Stimulated activated CD4-positive, alpha-beta T cell treated with anti-CD3 and anti-CD28 coated beads, Interleukin-1b, Interleukin-23, amount 100 ng/mL, for 4 hours (primary cell): ENCODE data around the gene C16orf96.

Experiments
- DNase-seq, 2 donors: peaks; one replicate each; pipeline ENCODE4 v3.0.0-alpha.2; 2020; ENCODE audit warnings: low read depth in 2 of 2

The C16orf96 gene

GRCh38 chr16:4525634-4526277, 30.4 kb upstream of the C16orf96 start:
- no peak for DNase-seq

GRCh38 chr16:4529085-4530060, 26.8 kb upstream of the C16orf96 start:
- no peak for DNase-seq

GRCh38 chr16:4531811-4532210, 24.3 kb upstream of the C16orf96 start:
- no peak for DNase-seq

DNA sequence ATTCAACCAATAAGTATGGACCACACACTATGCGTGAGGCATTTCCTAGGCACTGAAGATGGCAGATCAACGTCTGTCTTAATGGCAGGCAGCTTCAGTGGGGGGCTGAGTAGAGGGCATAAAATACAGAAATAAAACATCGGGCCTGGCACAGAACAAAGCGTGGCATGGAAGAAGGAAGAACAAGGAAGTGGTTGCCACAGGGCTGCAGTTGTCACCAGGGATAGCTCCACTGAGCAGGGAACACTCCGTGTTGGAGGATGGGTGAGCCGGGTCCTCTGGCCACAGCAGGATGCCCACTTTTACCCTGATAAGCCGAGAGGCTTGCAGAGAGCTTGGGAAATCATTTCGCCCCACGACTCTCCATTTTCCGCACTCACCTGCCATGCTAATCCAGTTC, 23.9 kb upstream of the C16orf96 start:
- DNase-seq: no peak

- no peak for DNase-seq
Observed at GRCh38 chr16:4533490-4533889, 22.6 kb upstream of the C16orf96 start.

DNA sequence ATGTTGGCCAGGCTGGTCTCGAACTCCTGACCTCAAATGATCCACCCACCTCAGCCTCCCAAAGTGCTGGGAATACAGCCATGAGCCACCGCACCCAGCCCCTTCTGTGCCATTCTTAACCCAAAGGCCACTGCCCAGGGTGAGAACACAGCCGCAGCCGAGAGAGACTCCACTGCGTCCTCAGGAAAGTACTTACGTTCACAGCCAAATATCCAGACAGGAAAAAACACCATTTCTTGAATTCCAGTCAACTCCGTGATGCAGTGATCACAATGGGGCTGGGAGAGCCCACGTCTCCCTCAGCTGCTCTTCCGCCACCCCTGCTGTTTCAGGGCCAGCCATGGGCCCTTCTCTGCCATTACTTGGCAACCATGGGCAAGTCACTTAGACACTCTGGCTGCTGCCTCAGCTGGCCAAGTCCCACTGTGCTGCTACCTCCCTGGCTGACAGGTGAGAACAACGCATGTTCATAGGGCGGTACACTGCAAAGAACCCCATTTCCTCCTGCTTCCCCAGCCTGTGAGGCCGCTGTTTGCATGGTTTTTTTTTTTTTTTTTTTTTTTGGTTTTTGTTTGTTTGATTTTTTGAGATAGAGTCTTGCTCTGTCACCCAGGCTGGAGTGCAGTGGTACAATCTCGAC, 21.9 kb upstream of the C16orf96 start:
- DNase-seq: no peak

DNA sequence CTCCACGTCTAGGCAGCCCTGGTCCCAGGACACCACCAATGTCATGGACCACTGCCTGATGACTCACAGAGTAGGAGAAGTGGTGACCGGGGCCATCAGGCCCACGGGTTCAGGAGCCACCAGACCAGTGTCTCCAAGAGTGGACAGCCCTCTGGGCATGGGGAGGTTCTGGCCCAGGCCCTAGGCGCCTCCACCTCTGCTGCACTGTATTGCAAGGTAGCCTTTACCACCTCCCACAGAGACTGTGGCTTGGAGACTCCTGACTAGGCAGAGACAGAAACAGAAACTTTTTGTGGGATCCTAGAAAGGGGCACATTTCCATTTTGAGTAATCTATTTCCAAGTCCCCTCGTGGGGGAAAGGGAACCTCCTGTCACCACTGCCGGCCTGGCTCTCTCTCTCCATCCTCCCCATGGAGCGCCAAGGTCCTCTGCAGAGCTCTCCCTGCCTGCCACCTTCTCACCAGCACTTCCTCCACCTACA, 20.5 kb upstream of the C16orf96 start:
- no peak for DNase-seq

DNA sequence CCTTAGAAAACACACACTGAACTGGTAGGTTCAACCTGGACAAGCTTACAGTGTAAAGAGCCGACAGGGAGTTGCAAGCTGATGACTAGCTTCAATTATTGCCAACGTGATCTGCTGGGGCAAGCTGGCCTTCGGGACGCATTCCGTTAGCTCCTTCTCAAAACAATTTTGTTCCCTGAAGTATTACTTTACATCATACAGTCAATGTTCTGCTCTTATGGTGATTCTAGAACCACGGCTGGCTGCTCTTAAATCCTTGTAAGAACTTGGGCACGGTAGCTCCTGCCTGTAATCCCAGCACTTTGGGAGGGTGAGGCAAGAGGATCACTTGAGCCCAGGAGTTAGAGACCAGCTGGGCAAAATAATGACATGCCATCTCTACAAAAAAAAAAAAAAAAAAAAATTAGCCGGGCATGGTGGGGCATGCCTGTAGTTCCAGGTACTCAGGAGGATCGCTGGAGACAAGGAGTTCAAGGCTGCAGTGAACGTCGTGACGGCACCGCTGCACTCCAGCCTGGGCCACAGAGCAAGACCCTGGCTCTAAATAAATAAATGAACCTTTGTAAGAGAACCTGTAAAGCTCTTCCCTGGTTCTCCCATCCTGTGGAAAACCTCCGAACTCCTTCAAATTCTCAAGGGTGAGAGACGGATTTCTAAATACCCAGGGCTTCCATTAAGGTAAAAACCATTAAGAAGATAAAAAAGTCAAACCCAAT, 19.6 kb upstream of the C16orf96 start:
- no peak for DNase-seq

DNA sequence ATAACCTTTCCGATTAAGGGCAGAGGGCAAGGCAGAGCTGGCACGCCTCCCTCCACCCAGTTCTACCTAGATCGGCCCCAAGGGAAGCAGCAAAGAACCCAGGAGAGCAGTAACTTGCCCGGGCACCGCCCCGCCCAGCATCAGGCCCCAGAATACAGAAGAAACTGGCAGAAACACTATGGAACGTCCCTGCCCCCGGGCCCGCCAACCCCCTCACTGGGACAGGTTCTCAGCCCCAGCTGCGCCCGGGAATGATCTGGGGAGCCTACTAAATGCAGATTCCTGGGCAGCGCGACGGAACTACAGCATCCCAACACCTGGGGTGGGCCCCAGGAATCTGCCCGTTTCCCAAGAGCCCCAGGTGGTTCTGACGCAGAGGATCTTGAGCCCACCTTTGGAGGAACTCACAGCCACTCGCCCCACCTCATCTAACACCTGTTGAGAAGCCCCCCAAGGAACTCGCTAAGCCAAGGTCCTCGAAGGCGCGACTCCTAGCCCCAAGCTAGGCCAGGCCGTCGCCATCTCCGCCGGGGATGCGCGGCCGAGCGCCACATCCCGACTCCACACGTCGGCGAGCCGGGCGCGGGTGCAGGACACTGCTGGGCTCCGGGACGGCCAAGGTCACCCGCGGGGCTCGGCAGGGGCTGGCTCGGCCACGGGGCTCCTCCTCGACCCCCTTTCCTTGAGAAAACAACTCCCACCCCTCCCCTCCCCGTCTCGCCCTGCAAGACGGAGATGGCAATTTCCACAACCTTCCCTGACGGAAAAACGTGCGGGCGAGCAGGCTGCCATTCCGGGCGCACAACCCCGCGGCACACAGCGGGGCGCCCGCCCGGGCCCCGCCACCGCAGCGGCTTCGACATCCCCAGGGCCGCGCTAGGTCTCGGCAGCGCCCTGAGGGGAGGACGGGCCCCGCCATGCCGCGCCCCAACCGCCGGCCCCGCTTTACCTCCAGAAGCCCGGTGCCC, 18.5 kb upstream of the C16orf96 start:
- peak; percentile 16 to 26 for DNase-seq

GRCh38 chr16:4538350-4539235, 17.5 kb upstream of the C16orf96 start, which contains the start of gene CDIP1:
Gene CDIP1 (minus strand): TSS chr16:4538773. CDS start chr16:4514130, 24,643 bp downstream.
- DNase-seq: peak; percentile 95 to 96

DNA sequence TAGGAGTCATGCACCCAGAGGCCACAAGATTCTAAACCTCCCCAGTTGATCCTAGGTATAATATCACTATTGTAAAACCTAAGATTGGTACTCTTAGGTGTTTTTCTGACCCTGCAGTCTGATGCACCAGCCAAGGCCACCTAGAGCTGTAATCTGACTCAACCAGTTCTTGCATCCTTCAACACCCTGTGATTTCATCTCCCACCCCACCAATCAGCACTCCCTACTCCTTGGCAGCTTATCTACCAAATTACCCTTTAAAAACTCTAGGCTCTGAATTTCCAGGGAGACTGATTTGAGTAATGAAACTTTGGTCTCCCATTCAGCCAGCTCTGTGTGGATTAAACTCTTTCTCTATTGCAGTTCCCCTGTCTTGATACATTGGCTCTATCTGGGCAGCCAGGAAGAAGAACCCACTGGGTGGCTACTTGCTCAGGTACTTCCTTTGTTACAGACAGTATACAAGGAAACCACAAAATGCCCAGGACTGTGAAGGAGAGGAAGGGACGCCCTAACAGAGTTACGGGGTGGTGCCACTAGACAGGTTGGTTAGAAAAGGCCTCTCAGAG, 16.3 kb upstream of the C16orf96 start:
- no peak for DNase-seq

- no peak for DNase-seq
Observed at GRCh38 chr16:4544473-4544872, 11.7 kb upstream of the C16orf96 start.

DNA sequence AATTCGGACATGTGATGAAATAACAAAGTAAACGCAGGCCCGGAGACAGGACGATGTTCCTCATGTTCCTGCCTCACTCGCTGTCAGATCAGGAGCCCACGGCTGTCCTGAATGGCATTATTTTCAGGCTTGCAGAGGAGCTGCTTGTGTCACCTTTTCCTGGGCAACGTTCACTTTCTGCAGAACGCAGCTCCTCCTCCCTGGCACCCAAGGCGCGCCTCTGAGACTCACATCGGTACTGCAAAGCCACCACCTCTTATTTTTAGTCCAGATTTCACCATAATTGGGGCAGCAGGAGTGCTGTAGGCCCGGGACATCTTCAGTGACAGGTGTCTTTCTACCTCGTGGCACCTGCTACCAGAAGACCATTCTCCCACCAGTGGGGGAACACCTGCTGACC, 8.0 kb upstream of the C16orf96 start:
- DNase-seq: no peak

DNA sequence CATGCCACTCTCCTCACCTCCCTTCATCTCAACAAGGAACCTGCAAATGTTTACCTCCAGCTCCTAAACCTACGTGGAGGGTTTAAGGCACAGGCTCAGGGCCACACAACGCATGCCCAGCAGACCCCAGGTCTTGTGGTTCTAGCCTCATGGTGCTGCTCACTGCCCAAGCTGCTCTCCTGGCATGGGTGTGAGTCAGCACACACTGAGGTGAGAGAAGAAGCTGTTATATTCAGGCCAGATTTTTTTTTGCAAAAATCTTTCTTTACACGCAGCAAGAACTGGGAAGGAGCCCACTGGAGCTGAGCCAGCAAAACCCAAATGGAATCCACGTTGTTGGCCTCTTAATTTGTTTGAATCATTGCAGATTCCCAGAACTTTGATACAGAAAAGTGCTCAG, 5.5 kb upstream of the C16orf96 start:
- DNase-seq: no peak

DNA sequence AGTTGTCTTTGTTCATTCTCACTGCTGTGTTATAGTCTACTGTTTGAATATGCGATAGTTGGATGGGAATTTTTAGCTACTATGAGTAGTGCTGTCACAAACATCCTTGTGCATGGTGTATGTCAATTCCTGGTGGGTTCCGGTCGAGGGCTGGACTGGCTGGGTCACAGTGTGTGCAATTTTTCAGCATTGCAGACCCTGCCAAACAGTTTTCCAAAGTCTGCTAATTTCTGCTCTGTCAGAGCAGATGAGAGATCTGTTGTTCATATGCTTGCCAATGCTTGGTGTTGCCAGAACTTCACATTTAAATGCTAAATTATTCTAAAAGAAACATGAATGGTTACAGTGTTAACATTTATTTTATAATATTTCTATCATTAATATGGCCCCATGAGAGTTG, 3.6 kb upstream of the C16orf96 start:
- no peak for DNase-seq

DNA sequence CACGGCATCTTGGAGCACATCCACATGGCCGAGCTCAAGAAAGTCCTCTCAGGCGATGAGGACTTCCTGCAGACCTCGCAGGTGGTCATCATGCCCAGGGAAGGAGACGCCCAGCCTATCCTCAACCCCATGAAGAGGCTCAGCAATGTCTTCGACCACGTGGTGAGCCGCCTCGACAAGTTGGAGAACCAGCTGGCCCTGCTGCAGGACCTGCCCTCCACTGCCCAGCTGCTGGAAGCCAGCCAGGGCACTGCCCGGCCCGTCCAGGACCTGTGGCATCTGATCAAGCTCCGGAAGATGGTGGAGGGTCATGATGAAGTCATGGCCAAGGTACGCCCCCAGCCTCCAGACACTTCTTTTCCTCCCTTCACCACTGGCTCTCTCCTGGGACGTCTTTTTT, 440 bp downstream of the C16orf96 start:
- DNase-seq: no peak

DNA sequence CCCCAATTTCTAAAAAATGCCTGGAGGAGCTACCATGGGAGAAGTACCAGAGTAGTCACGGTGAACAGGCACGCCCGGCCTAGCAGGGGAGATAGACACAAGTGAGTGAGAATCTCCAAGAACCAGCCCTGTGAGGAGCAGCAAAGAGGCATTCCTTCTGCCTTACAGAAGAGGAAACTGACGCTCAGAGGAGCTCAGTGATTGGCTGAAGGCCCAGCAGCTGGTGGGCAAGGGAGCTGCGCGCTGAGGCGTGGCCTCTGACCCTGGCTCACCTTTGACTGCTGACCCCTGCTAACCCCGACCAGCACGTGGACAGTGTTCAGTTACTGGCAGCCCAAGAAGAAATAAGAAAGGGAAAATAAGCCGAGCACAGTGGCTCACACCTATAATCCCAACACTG, 1.8 kb downstream of the C16orf96 start:
- no peak for DNase-seq

DNA sequence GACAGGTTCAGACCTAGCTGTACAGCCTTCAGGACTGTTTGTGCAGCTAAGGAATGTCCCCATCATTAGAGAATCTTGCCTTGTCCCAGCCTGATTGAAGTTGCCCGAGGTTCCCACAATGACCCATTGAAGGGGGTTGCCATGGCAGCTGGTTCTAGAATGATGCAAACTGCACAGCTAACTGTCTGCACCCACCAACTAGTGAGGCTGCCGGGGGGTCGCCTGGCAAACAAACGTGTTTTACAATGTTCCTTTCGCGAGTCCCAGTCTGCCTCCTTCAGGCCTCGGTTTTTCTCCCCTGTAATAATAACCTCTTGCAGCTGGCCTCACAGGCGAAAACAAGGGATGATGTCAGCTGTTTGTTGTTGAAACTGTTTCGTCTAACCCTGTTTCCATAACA, 5.5 kb downstream of the C16orf96 start:
- DNase-seq: no peak

DNA sequence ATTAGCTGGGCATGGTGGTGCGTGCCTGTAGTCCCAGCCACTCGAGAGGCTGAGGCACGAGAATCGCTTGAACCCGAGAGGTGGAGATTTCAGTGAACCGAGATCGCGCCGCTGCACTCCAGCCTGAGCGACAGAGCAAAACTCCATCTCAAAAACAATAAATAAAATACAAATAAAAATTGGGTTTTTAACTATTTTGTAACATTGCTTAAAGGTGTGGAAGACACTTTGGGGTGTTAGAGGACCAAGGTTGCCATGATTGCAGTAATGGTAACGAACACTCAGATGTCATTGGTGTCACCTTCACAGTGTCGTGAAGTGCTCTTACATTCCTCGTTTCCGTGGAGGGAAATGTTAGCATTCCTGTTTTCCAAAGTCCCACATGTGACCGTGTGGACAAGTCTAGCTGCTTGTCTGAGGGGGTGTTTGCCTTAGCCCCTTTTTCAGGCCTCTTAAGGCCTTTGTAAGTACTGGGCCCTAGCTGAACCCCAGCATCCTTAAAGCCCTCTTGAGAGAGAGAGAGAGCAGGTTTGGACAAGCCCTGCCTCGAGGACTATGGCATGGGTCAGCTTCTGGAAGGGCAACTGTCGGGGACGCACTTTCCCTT, 8.6 kb downstream of the C16orf96 start:
- DNase-seq: no peak
